CD4-positive, alpha-beta T cell treated with Interleukin-4 for 4 hours (primary cell): ENCODE measurements around the gene DMBT1.

Experiments
- DNase-seq: peaks from one replicate; pipeline ENCODE4 v3.0.0-alpha.2; 2020

Gene DMBT1

GRCh38 chr10:122674781-122675180 is 114.2 kb downstream of the DMBT1 start:
- no peak for DNase-seq

GRCh38 chr10:122675278-122675677 is 114.7 kb downstream of the DMBT1 start:
- DNase-seq, result no peak

GRCh38 chr10:122678266-122678665 is 117.7 kb downstream of the DMBT1 start:
- no peak for DNase-seq

GRCh38 chr10:122682522-122682921 is 122.0 kb downstream of the DMBT1 start:
- no peak for DNase-seq

- no peak for DNase-seq
Measured at GRCh38 chr10:122688293-122688989, 127.9 kb downstream of the DMBT1 start.

GRCh38 chr10:122689146-122689820 is 128.7 kb downstream of the DMBT1 start:
- DNase-seq, result no peak

GRCh38 chr10:122692744-122693143 is 132.2 kb downstream of the DMBT1 start:
- DNase-seq, result no peak
